ENCODE results near the gene SELENOV.
"Not testable (repeated sequence)": the region's sequence is repeated elsewhere in the genome, so short reads cannot be mapped to it uniquely, and the experiment has no call there.

SELENOV gene

GRCh38 chr19:39472746-39473442 lies 42.0 kb upstream of the SELENOV start:
- Histone ChIP-seq H4K20me1 (peaks cover 13 to 78% (median 65%) of the 10 kb centered on the region in 11 experiments; a peak in 20 of 22 replicates), H3K4me3 (no peak overlapping the region), H3K4me2 (no peak overlapping the region), H3K36me3 (peaks cover 90 to 100% (median 98%) of the 10 kb centered on the region in 11 experiments), H3K27me3 (no peaks in the 10 kb centered on the region), H3K27ac (no peak overlapping the region), H3K9me3 (replicated peaks in 1 of 11) (no peaks in the 10 kb centered on the region), H3K4me1 (peaks cover 0 to 22% (median 13%) of the 10 kb centered on the region in 10 experiments; a peak in 16 of 20 replicates), H3K9ac (peak overlapping the region in 1 of 11 experiments; percentile 23; a peak in 1 of 22 replicates)
- no peak for TF ChIP-seq Cebpa-rat (IDR thresholded peaks at IDR 0.05)

- TF ChIP-seq Cebpa-rat (IDR thresholded peaks at IDR 0.05), result no peak
- Histone ChIP-seq H3K27ac (no peak overlapping the region), H4K20me1 (peaks cover 13 to 72% (median 59%) of the 10 kb centered on the region in 11 experiments; a peak in 20 of 22 replicates), H3K9ac (0 out of 22 replicates have a peak overlapping the region, but pooled peaks of 1 of the 11 experiments have one; percentile 9), H3K4me1 (peaks cover 0 to 16% (median 7%) of the 10 kb centered on the region in 10 experiments; a peak in 16 of 20 replicates), H3K4me3 (no peak overlapping the region), H3K27me3 (no peaks in the 10 kb centered on the region), H3K4me2 (no peak overlapping the region), H3K36me3 (peaks cover 84 to 97% (median 91%) of the 10 kb centered on the region in 11 experiments), H3K9me3 (replicated peaks in 1 of 11) (no peaks in the 10 kb centered on the region)
Measured at GRCh38 chr19:39473443-39473960, 41.4 kb upstream of the SELENOV start.

- no peaks in the 10 kb centered on the region for H3K9me3 ChIP-seq (replicated peaks in 1 of 11)
- no peak overlapping the region for H3K27ac ChIP-seq
- H3K9ac ChIP-seq, result no peak overlapping the region
- no peak overlapping the region for H3K4me2 ChIP-seq
- H3K27me3 ChIP-seq, result no peaks in the 10 kb centered on the region
- H3K4me1 ChIP-seq, result peaks cover 0 to 9% (median 1%) of the 10 kb centered on the region in 10 experiments; a peak in 13 of 20 replicates
- no peak for TF ChIP-seq Cebpa-rat (IDR thresholded peaks at IDR 0.05)
- no peak overlapping the region for H3K4me3 ChIP-seq
- H3K36me3 ChIP-seq, result peaks cover 78 to 91% (median 85%) of the 10 kb centered on the region in 11 experiments
- H4K20me1 ChIP-seq, result peaks cover 8 to 66% (median 55%) of the 10 kb centered on the region in 11 experiments; a peak in 20 of 22 replicates
Measured at GRCh38 chr19:39474139-39474620, 40.8 kb upstream of the SELENOV start.

GRCh38 chr19:39475748-39476147 lies 39.2 kb upstream of the SELENOV start:
- H3K4me3 ChIP-seq, result no peak overlapping the region
- TF ChIP-seq Cebpa-rat (IDR thresholded peaks at IDR 0.05), result no peak
- no peaks in the 10 kb centered on the region for H3K9me3 ChIP-seq (replicated peaks in 1 of 11)
- peaks cover 62 to 75% (median 69%) of the 10 kb centered on the region in 11 experiments for H3K36me3 ChIP-seq
- H3K27ac ChIP-seq, result no peak overlapping the region
- peaks cover 8 to 20% (median 13%) of the 10 kb centered on the region in 10 experiments for H3K4me1 ChIP-seq
- H4K20me1 ChIP-seq, result peaks cover 0 to 50% (median 39%) of the 10 kb centered on the region in 11 experiments; a peak in 19 of 22 replicates
- H3K27me3 ChIP-seq, result no peaks in the 10 kb centered on the region
- H3K4me2 ChIP-seq, result no peak overlapping the region
- no peak overlapping the region for H3K9ac ChIP-seq

- not testable (repeated sequence) for H3K9me3 ChIP-seq (replicated peaks in 1 of 11); H3K4me3 ChIP-seq; H3K27me3 ChIP-seq
- H3K4me1 ChIP-seq, result peaks cover 18 to 28% (median 23%) of the 10 kb centered on the region in 10 experiments
- H3K9ac ChIP-seq, result peak overlapping the region; percentile 89 to 97 (median 95); a peak in 16 of 22 replicates
- H3K36me3 ChIP-seq, result peaks cover 29 to 66% (median 54%) of the 10 kb centered on the region in 11 experiments
- H4K20me1 ChIP-seq, result peaks cover 0 to 33% (median 17%) of the 10 kb centered on the region in 11 experiments; a peak in 15 of 22 replicates
- H3K4me2 ChIP-seq, result peak overlapping the region; percentile 80 to 98 (median 97); a peak in 21 of 22 replicates
- H3K27ac ChIP-seq, result peak overlapping the region in 10 of 11 experiments; percentile 86 to 94 (median 90); a peak in 17 of 22 replicates
Measured at GRCh38 chr19:39479319-39479801, 35.6 kb upstream of the SELENOV start.

- H4K20me1 ChIP-seq, result peaks cover 0 to 34% (median 14%) of the 10 kb centered on the region in 11 experiments; a peak in 12 of 22 replicates
- peaks cover 29 to 66% (median 54%) of the 10 kb centered on the region in 11 experiments for H3K36me3 ChIP-seq
- peak overlapping the region; percentile 89 to 97 (median 95) for H3K9ac ChIP-seq
- TF ChIP-seq Cebpa-rat (IDR thresholded peaks at IDR 0.05), result no peak
- no peaks in the 10 kb centered on the region for H3K9me3 ChIP-seq (replicated peaks in 1 of 11)
- peak overlapping the region; percentile 79 to 98 (median 94) for H3K4me3 ChIP-seq
- H3K27me3 ChIP-seq, result no peaks in the 10 kb centered on the region
- peaks cover 18 to 28% (median 23%) of the 10 kb centered on the region in 10 experiments for H3K4me1 ChIP-seq
- peak overlapping the region; percentile 78 to 94 (median 90) for H3K27ac ChIP-seq
- peak overlapping the region; percentile 80 to 98 (median 97) for H3K4me2 ChIP-seq
Measured at GRCh38 chr19:39479916-39480315, 35.0 kb upstream of the SELENOV start.

GRCh38 chr19:39480337-39481228 lies 34.4 kb upstream of the SELENOV start, which contains the start of gene TIMM50:
Gene TIMM50, plus strand, starts transcription at chr19:39480838. Its CDS starts 16 bp downstream, at chr19:39480854.
- Histone ChIP-seq H3K9me3 (replicated peaks in 1 of 11) (no peaks in the 10 kb centered on the region), H3K4me2 (peak within 1 kb of the TSS; percentile 94 to 98 (median 97)), H3K27ac (peak within 1 kb of the TSS; percentile 78 to 94 (median 90)), H3K36me3 (peaks cover 30 to 66% (median 54%) of the 10 kb centered on the region in 11 experiments), H3K9ac (peak within 1 kb of the TSS; percentile 89 to 97 (median 95)), H3K4me3 (peak within 1 kb of the TSS; percentile 79 to 98 (median 94)), H3K4me1 (peaks cover 18 to 28% (median 23%) of the 10 kb centered on the region in 10 experiments), H4K20me1 (peaks cover 0 to 40% (median 14%) of the 10 kb centered on the region in 11 experiments; a peak in 13 of 22 replicates), H3K27me3 (no peaks in the 10 kb centered on the region)
- no peak for TF ChIP-seq Cebpa-rat (IDR thresholded peaks at IDR 0.05)

- Histone ChIP-seq H3K4me2 (peak overlapping the region; percentile 94 to 98 (median 97)), H3K27me3 (no peaks in the 10 kb centered on the region), H3K4me3 (peak overlapping the region; percentile 79 to 98 (median 94)), H3K9me3 (replicated peaks in 1 of 11) (no peaks in the 10 kb centered on the region), H4K20me1 (peaks cover 0 to 46% (median 17%) of the 10 kb centered on the region in 11 experiments; a peak in 12 of 22 replicates), H3K36me3 (peaks cover 30 to 66% (median 54%) of the 10 kb centered on the region in 11 experiments), H3K27ac (peak overlapping the region; percentile 78 to 94 (median 90)), H3K9ac (peak overlapping the region; percentile 89 to 97 (median 95)), H3K4me1 (peaks cover 18 to 28% (median 23%) of the 10 kb centered on the region in 10 experiments)
- TF ChIP-seq Cebpa-rat (IDR thresholded peaks at IDR 0.05), result no peak
Measured at GRCh38 chr19:39481229-39481545, 33.8 kb upstream of the SELENOV start.
